Loucy (cell line): ENCODE measurements around the gene FBXO4.

ENCODE experiments used
- EZH2phosphoT487 ChIP-seq: fragments of 200-600 bp; IDR thresholded peaks from 2 replicates; pipeline ENCODE4 v1.6.1; 2018; ENCODE audit warnings: antibody characterized with exemption, mild to moderate bottlenecking, moderate library complexity, borderline replicate concordance
- TF ChIP-seq, protein P1 (sequence below): fragments of 200-600 bp; sonication (generic); conservative IDR thresholded peaks from 2 replicates; pipeline ENCODE4 v1.5.1; 2014; ENCODE audit warnings: mild to moderate bottlenecking, antibody characterized with exemption, low read length

DNA sequence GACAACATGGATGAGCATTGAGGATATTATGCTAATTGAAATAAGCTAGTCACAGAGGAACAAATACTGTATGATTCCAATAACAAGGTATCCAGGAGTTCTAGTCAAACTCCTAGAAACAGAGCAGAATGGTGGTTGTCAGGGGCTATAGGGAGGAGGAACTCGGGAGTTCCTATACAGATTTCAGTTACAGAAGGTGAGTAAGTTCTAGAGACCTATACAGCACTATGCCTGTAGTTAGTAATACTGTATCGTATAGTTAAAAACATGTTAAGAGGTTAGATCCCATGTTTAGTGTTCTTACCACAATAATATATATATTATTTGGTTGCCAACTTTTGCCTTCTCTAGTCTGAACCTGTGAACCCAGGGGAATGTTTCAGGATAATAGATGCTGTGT is 46.9 kb upstream of the FBXO4 start:
- TF ChIP-seq, protein P1, sequence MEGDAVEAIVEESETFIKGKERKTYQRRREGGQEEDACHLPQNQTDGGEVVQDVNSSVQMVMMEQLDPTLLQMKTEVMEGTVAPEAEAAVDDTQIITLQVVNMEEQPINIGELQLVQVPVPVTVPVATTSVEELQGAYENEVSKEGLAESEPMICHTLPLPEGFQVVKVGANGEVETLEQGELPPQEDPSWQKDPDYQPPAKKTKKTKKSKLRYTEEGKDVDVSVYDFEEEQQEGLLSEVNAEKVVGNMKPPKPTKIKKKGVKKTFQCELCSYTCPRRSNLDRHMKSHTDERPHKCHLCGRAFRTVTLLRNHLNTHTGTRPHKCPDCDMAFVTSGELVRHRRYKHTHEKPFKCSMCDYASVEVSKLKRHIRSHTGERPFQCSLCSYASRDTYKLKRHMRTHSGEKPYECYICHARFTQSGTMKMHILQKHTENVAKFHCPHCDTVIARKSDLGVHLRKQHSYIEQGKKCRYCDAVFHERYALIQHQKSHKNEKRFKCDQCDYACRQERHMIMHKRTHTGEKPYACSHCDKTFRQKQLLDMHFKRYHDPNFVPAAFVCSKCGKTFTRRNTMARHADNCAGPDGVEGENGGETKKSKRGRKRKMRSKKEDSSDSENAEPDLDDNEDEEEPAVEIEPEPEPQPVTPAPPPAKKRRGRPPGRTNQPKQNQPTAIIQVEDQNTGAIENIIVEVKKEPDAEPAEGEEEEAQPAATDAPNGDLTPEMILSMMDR, result no peak
- no peak for TF ChIP-seq EZH2phosphoT487
